HepG2 (cell line): ENCODE data around the gene VCAM1.

Experiments
- ADNP ChIP-seq: sonication (generic); formaldehyde crosslinking; IDR thresholded peaks from 2 replicates; pipeline ENCODE4 v1.4.0; 2020; ENCODE audit warnings: missing genetic modification reagents
- CHD4 ChIP-seq: fragments of 200-600 bp; sonication (generic); IDR thresholded peaks from 2 replicates; pipeline ENCODE4 v1.7.0; 2017; ENCODE audit warnings: mild to moderate bottlenecking, low read length, borderline replicate concordance
- CTCF ChIP-seq: sonication (generic); formaldehyde crosslinking; IDR thresholded peaks from 2 replicates; pipeline ENCODE4 v1.5.0; 2020; ENCODE audit warnings: mild to moderate bottlenecking, missing genetic modification reagents, moderate library complexity
- ELK4 ChIP-seq: sonication (generic); formaldehyde crosslinking; IDR thresholded peaks from 2 replicates; pipeline ENCODE4 v1.9.0; 2021; ENCODE audit warnings: missing genetic modification reagents, borderline replicate concordance
- MTF1 ChIP-seq: sonication (generic); formaldehyde crosslinking; IDR thresholded peaks from 2 replicates; pipeline ENCODE4 v1.5.0; 2020; ENCODE audit warnings: missing genetic modification reagents
- NR2C2 ChIP-seq: sonication (generic); formaldehyde crosslinking; IDR thresholded peaks from 2 replicates; pipeline ENCODE4 v1.4.0; 2020; ENCODE audit warnings: missing genetic modification reagents, mild to moderate bottlenecking, moderate library complexity, borderline replicate concordance
- PATZ1 ChIP-seq: sonication (generic); formaldehyde crosslinking; IDR thresholded peaks from 2 replicates; pipeline ENCODE4 v1.4.0; 2020; ENCODE audit warnings: missing genetic modification reagents
- TBP ChIP-seq: sonication (generic); formaldehyde crosslinking; IDR thresholded peaks from 2 replicates; pipeline ENCODE4 v1.5.0; 2020; ENCODE audit warnings: missing genetic modification reagents
- TFE3 ChIP-seq: IDR thresholded peaks from 2 replicates; pipeline ENCODE4 v1.6.1; 2016

GRCh38 chr1:100670083-100670482 is 49.5 kb upstream of the VCAM1 start:
- TF ChIP-seq PATZ1 (no peak), TBP (no peak), CTCF (no peak), CHD4 (no peak), ELK4 (CRISPR knock-in tag) (no peak), ADNP (CRISPR knock-in tag) (no peak), MTF1 (CRISPR knock-in tag) (no peak), NR2C2 (CRISPR knock-in tag) (no peak), TFE3 (CRISPR knock-in tag) (no peak)
